Fibroblast of the aortic adventitia (primary cell): Measurements from ENCODE around the gene ALOX12. TPM values are rescaled to one million over a fixed set of nuclear protein-coding genes. Genes with fewer than 3 reads are reported as not detected.

Source experiments
- DNase-seq: peaks from one replicate; pipeline ENCODE4 v3.0.0-alpha.2; 2010; ENCODE audit warnings: low read depth
- H3K4me3 ChIP-seq: 2 replicates; pipeline ENCODE4 v1.5.1; 2011; ENCODE audit warnings: low read depth, mild to moderate bottlenecking, control low read depth, low read length, moderate library complexity
- total RNA-seq: library from RNA; depleted of rRNA; stranded (reverse); fragments of >200 nt; gene quantifications from 2 replicates; pipeline ENCODE4 v1.2.3, GENCODE V29; 2012; ENCODE audit warnings: low replicate concordance
- TF ChIP-seq, protein P1 (sequence below): IDR thresholded peaks from 2 replicates; pipeline ENCODE4 v1.5.1; 2011; ENCODE audit warnings: mild to moderate bottlenecking, low read length, control low read depth, inconsistent platforms; ENCODE audit not compliant: insufficient read depth

ALOX12 gene
- total RNA-seq, 1 donor, result not detected

DNA sequence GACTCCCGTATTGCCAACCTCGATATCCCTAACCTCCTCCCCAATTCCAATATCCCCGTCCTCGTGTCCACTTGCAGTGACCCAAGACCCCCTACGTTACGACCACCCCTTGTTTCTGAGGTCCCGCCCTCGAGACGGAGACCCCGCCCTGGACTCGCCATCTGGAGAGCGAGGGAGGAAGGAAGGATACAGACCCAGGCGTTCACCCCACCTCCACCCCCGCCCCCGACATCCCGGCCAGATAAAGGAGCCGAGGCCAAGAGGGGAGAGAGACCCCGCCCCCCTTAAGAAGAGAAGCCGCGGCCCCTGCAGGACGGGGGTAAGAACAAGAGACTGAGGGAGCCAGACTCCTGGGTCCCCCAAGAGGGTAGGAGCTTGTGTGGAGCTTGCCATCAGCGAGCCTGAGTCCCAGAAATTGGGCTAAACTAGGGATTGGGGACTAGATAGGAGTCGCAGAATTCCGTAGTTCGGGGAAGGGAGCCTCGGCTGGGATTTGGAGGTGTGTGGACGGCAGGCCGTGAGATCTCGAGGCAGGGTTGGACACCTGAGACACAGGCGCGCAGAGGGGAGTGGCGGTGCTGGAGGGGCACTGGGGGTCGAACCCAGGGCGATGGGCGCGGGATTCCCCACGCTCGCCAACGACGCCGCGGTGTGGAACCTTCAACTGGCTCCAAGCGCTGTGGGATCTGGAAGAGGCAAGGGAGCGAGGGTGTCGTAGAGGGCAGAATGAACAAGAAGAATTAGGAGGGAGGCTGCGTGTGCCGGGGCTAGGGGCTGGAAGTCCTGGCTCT is 27.1 kb downstream of the ALOX12 start, which contains the start of gene BCL6B:
TSS of gene BCL6B (plus strand) at position 270 of the 791 bp plus-strand sequence. CDS start 622 bp downstream, outside the sequence.
- DNase-seq, result no peak
- TF ChIP-seq, protein P1, sequence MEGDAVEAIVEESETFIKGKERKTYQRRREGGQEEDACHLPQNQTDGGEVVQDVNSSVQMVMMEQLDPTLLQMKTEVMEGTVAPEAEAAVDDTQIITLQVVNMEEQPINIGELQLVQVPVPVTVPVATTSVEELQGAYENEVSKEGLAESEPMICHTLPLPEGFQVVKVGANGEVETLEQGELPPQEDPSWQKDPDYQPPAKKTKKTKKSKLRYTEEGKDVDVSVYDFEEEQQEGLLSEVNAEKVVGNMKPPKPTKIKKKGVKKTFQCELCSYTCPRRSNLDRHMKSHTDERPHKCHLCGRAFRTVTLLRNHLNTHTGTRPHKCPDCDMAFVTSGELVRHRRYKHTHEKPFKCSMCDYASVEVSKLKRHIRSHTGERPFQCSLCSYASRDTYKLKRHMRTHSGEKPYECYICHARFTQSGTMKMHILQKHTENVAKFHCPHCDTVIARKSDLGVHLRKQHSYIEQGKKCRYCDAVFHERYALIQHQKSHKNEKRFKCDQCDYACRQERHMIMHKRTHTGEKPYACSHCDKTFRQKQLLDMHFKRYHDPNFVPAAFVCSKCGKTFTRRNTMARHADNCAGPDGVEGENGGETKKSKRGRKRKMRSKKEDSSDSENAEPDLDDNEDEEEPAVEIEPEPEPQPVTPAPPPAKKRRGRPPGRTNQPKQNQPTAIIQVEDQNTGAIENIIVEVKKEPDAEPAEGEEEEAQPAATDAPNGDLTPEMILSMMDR, result no peak
- H3K4me3 ChIP-seq, result peak within 1 kb of the TSS; percentile 46

DNA sequence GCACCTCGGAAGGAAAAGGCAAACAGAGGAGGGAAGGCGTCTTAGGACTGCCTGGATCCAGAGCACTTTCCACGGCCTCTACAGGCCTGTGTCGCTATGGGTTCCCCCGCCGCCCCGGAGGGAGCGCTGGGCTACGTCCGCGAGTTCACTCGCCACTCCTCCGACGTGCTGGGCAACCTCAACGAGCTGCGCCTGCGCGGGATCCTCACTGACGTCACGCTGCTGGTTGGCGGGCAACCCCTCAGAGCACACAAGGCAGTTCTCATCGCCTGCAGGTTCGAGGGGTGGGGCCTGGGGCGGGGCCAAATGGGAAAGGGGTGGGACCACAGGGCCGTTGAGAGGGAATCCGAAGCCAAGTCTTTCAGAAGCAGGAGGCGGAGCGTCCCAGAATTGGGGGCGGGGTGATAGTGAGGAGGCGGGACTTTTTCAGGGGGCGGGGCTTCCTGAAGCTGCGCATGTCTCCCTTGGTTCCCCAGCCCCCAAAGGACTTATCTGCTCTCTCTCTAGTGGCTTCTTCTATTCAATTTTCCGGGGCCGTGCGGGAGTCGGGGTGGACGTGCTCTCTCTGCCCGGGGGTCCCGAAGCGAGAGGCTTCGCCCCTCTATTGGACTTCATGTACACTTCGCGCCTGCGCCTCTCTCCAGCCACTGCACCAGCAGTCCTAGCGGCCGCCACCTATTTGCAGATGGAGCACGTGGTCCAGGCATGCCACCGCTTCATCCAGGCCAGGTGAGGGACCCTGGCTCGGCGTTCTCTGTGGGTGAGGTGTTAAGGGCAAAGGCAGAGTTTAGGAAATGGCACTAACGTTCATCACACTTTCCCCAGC is 27.9 kb downstream of the ALOX12 start:
- H3K4me3 ChIP-seq, result peak overlapping the region; percentile 13
- peak; percentile 77 for DNase-seq

DNA sequence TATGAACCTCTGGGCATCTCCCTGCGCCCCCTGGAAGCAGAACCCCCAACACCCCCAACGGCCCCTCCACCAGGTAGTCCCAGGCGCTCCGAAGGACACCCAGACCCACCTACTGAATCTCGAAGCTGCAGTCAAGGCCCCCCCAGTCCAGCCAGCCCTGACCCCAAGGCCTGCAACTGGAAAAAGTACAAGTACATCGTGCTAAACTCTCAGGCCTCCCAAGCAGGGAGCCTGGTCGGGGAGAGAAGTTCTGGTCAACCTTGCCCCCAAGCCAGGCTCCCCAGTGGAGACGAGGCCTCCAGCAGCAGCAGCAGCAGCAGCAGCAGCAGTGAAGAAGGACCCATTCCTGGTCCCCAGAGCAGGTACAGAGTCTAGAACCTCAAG is 28.5 kb downstream of the ALOX12 start:
- DNase-seq, result no peak
- no peak overlapping the region for H3K4me3 ChIP-seq
- TF ChIP-seq, protein P1, result no peak

More for the DNA sequence above, 27.9 kb downstream of the ALOX12 start:
- TF ChIP-seq, protein P1, result no peak

DNA sequence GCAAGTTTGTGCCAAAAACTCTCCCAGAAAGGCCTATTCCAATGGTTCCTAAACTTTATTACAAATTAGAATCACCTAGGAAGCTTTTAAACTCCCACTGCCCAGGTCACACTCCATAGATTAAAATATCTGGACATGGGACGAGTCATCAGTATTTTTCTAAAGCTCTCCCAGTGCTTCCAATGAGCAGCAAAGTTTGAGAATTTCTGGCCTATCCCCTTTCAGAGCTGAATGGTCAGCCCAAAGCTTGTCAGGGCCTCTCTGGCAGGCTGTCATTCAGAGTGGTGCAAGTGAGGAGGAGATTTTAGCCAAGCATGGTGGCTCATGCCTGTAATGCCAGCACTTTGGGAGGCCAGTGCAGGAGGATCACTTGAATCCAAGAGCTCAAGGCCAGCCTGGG is 29.4 kb downstream of the ALOX12 start:
- no peak overlapping the region for H3K4me3 ChIP-seq
- TF ChIP-seq, protein P1, result no peak
- no peak for DNase-seq

DNA sequence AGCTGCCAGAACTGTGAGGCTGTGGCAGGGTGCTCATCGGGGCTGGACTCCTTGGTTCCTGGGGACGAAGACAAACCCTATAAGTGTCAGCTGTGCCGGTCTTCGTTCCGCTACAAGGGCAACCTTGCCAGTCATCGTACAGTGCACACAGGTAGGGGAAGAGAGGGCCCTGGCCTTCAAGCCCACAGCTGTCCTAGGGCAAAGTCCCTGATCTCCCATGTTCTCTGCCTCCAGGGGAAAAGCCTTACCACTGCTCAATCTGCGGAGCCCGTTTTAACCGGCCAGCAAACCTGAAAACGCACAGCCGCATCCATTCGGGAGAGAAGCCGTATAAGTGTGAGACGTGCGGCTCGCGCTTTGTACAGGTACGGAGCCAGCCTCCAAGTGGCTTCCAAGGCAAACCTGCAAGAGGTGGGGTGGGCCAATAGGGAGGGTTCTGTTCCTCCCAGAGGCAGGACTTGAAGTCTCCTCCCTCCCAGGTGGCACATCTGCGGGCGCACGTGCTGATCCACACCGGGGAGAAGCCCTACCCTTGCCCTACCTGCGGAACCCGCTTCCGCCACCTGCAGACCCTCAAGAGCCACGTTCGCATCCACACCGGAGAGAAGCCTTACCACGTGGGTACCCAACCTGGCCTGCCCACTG is 30.7 kb downstream of the ALOX12 start:
- no peak for DNase-seq
- TF ChIP-seq, protein P1, result no peak
- H3K4me3 ChIP-seq, result no peak overlapping the region

DNA sequence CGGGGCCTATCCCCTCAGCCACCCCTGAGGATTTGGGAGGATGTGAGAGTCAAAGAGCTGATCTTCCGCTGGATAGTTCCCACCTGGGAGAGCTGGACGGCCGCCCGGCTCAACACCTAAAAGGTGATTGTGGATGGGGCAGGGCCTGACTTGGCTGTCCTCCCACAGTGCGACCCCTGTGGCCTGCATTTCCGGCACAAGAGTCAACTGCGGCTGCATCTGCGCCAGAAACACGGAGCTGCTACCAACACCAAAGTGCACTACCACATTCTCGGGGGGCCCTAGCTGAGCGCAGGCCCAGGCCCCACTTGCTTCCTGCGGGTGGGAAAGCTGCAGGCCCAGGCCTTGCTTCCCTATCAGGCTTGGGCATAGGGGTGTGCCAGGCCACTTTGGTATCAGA is 31.5 kb downstream of the ALOX12 start:
- DNase-seq, result no peak
- no peak overlapping the region for H3K4me3 ChIP-seq
- TF ChIP-seq, protein P1, result no peak
